SJSA1 (cell line): ENCODE measurements around the gene IDS. TPM values are rescaled to one million over a fixed set of nuclear protein-coding genes. Genes with fewer than 3 reads are reported as not detected.

Source experiments
- DNase-seq, 2 experiments: peaks; one replicate each; pipeline ENCODE4 v3.0.0-alpha.2; 2015 to 2020; ENCODE audit warnings: low spot score in 2 of 2, low read depth in 1 of 2
- H3K27ac ChIP-seq: fragments of 250-450 bp; sonication (Bioruptor Pico); 2 replicates; pipeline ENCODE4 v1.5.1; 2020; ENCODE audit warnings: mild to moderate bottlenecking, moderate library complexity
- H3K27me3 ChIP-seq: fragments of 250-450 bp; sonication (Bioruptor Pico); replicated peaks from 2 replicates; pipeline ENCODE4 v1.5.1; 2020; ENCODE audit warnings: mild to moderate bottlenecking, moderate library complexity
- H3K36me3 ChIP-seq: fragments of 250-450 bp; sonication (Bioruptor Pico); 2 replicates; pipeline ENCODE4 v1.5.1; 2020; ENCODE audit warnings: mild to moderate bottlenecking
- H3K4me1 ChIP-seq: fragments of 250-450 bp; sonication (Bioruptor Pico); replicated peaks from 2 replicates; pipeline ENCODE4 v1.6.1; 2021; ENCODE audit warnings: mild to moderate bottlenecking
- H3K4me3 ChIP-seq: fragments of 250-450 bp; sonication (Bioruptor Pico); 2 replicates; pipeline ENCODE4 v1.5.1; 2020; ENCODE audit warnings: mild to moderate bottlenecking
- H3K9me3 ChIP-seq: fragments of 250-450 bp; sonication (Bioruptor Pico); replicated peaks from 2 replicates; pipeline ENCODE4 v1.5.1; 2020; ENCODE audit warnings: mild to moderate bottlenecking
- total RNA-seq: library from RNA; depleted of rRNA; stranded (reverse); fragments of >200 nt; shearing (Covaris generic); gene quantifications from 2 replicates; pipeline ENCODE4 v1.2.3, GENCODE V29; 2014

Gene IDS
- total RNA-seq, 1 experiment from 2014 or later: 18.9 TPM

DNA sequence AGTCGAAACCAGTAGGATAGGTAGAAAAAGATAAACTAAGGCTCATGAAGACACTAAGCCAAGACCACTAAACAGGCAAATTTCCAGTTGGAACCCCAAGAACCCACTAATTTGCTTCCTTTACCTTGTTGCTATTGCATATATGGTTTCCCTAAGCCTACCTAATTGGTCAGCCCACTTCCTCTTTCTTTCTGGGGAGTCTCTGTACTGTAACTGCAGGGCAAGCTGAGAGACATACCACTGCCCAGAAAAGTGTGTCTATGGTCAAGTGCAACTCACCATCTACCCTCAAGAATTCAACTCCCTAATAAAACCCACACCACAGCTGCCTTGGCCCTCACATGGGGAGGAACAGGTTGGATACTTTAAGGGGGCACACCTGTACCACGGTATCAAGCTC is 28.6 kb downstream of the IDS start:
- no peaks in the 10 kb centered on the region for H3K36me3 ChIP-seq
- H3K27me3 ChIP-seq: no peaks in the 10 kb centered on the region
- H3K4me1 ChIP-seq: no peaks in the 10 kb centered on the region
- H3K27ac ChIP-seq: no peak overlapping the region
- H3K9me3 ChIP-seq: no peaks in the 10 kb centered on the region
- DNase-seq: no peak
- no peak overlapping the region for H3K4me3 ChIP-seq

- H3K36me3 ChIP-seq: no peaks in the 10 kb centered on the region
- no peak overlapping the region for H3K27ac ChIP-seq
- 0 out of 2 replicates have a peak, but pooled peaks cover 2% of the 10 kb centered on the region for H3K4me1 ChIP-seq
- no peaks in the 10 kb centered on the region for H3K9me3 ChIP-seq
- H3K27me3 ChIP-seq: no peaks in the 10 kb centered on the region
- H3K4me3 ChIP-seq: no peak overlapping the region
- no peak for DNase-seq
These were observed 31.1 kb downstream of the IDS start for GRCh38 chrX:149473966-149474365.

GRCh38 chrX:149473092-149473491 is 32.0 kb downstream of the IDS start:
- no peaks in the 10 kb centered on the region for H3K9me3 ChIP-seq
- no peaks in the 10 kb centered on the region for H3K36me3 ChIP-seq
- no peak overlapping the region for H3K4me3 ChIP-seq
- H3K27ac ChIP-seq: no peak overlapping the region
- no peaks in the 10 kb centered on the region for H3K27me3 ChIP-seq
- 0 out of 2 replicates have a peak, but pooled peaks cover 2% of the 10 kb centered on the region for H3K4me1 ChIP-seq
- DNase-seq: no peak

GRCh38 chrX:149472625-149473024 is 32.5 kb downstream of the IDS start:
- Histone ChIP-seq H3K36me3 (no peaks in the 10 kb centered on the region), H3K4me3 (no peak overlapping the region), H3K4me1 (0 out of 2 replicates have a peak, but pooled peaks cover 2% of the 10 kb centered on the region), H3K27me3 (no peaks in the 10 kb centered on the region), H3K27ac (no peak overlapping the region), H3K9me3 (no peaks in the 10 kb centered on the region)
- DNase-seq: no peak

DNA sequence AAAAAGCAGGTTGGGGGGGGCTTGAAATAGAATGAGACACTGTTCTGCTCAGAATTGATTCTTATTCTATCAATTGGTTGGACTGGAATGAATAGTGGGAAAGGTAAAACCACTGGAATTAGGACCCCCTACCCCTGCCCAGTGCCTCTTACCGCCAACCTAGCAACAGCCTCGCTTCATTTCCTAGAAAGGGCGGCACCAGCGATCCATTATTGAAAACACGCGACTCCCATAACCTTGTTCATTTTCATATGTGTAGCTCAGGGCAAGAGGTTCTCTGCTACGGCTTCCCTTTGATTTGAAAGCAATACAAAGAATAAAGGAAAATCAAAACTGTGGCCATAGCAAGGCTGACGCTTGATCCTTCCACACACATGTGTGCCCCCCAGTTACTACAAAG is 33.7 kb downstream of the IDS start:
- Histone ChIP-seq H3K4me3 (no peak overlapping the region), H3K27ac (no peak overlapping the region), H3K36me3 (no peaks in the 10 kb centered on the region), H3K4me1 (0 out of 2 replicates have a peak, but pooled peaks cover 2% of the 10 kb centered on the region), H3K27me3 (no peaks in the 10 kb centered on the region), H3K9me3 (no peaks in the 10 kb centered on the region)
- DNase-seq: no peak

GRCh38 chrX:149470955-149471354 is 34.2 kb downstream of the IDS start:
- peak; percentile 53 to 63 for DNase-seq
- Histone ChIP-seq H3K36me3 (no peaks in the 10 kb centered on the region), H3K9me3 (no peaks in the 10 kb centered on the region), H3K27me3 (no peaks in the 10 kb centered on the region), H3K4me1 (0 out of 2 replicates have a peak, but pooled peaks cover 2% of the 10 kb centered on the region), H3K27ac (no peak overlapping the region), H3K4me3 (no peak overlapping the region)

- H3K4me3 ChIP-seq: no peak overlapping the region
- DNase-seq: no peak
These were observed 35.7 kb downstream of the IDS start for GRCh38 chrX:149469406-149469805.

DNA sequence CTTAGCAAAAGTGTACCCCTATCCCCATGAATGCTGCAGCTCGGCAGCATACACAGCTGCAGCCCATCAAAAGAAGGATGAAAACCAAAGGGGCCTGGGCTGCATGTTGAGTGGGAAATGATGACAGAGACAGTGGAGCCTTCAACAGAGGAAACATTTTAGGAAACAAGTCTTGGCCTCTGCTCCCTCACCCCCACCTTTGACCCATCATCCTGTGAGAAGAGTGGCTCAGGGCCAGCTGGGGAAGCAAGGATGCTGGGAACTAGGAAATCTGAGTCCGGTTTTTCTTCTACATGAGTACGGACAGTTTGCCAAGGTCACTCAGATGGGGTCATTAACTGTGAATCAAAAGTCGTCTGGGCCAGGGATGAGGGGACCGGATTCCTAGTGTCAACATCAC is 37.2 kb downstream of the IDS start:
- Histone ChIP-seq H3K27ac (no peak overlapping the region), H3K27me3 (no peaks in the 10 kb centered on the region), H3K4me1 (0 out of 2 replicates have a peak, but pooled peaks cover 2% of the 10 kb centered on the region), H3K4me3 (no peak overlapping the region), H3K9me3 (no peaks in the 10 kb centered on the region), H3K36me3 (no peaks in the 10 kb centered on the region)
- DNase-seq: no peak

More at GRCh38 chrX:149469406-149469805, 35.7 kb downstream of the IDS start:
- 0 out of 2 replicates have a peak, but pooled peaks cover 2% of the 10 kb centered on the region for H3K4me1 ChIP-seq
- no peaks in the 10 kb centered on the region for H3K9me3 ChIP-seq
- H3K36me3 ChIP-seq: no peaks in the 10 kb centered on the region
- H3K27ac ChIP-seq: no peak overlapping the region
- no peaks in the 10 kb centered on the region for H3K27me3 ChIP-seq

DNA sequence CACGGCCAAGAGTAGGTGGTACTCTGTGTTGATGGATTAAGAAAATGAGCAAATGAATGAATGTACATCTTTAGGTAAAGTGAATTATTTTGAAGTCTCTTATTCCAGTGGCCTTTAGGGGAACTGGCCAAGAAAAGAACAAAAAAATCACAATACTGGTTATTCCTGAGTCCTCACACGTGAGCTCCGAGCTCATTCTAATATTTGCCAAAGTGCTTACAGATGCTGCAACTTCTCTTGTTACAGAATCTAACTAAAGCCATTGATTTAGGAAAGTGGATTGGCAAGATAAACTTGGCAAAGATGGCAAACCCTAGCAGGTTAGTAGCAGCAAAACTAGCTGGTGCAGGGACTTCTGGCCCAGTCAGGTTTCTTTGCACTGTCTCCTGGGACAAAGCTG is 37.6 kb downstream of the IDS start:
- Histone ChIP-seq H3K4me1 (0 out of 2 replicates have a peak, but pooled peaks cover 2% of the 10 kb centered on the region), H3K9me3 (no peaks in the 10 kb centered on the region), H3K4me3 (no peak overlapping the region), H3K36me3 (no peaks in the 10 kb centered on the region), H3K27ac (no peak overlapping the region), H3K27me3 (no peaks in the 10 kb centered on the region)
- DNase-seq: no peak

- Histone ChIP-seq H3K9me3 (no peaks in the 10 kb centered on the region), H3K4me3 (no peak overlapping the region), H3K27ac (no peak overlapping the region), H3K27me3 (no peaks in the 10 kb centered on the region), H3K36me3 (no peaks in the 10 kb centered on the region), H3K4me1 (no peaks in the 10 kb centered on the region)
- DNase-seq: no peak
These were observed 42.3 kb downstream of the IDS start for GRCh38 chrX:149462849-149463248.

GRCh38 chrX:149461746-149462145 is 43.4 kb downstream of the IDS start:
- Histone ChIP-seq H3K36me3 (no peaks in the 10 kb centered on the region), H3K9me3 (no peaks in the 10 kb centered on the region), H3K4me1 (no peaks in the 10 kb centered on the region), H3K4me3 (no peak overlapping the region), H3K27me3 (no peaks in the 10 kb centered on the region), H3K27ac (no peak overlapping the region)
- no peak for DNase-seq

DNA sequence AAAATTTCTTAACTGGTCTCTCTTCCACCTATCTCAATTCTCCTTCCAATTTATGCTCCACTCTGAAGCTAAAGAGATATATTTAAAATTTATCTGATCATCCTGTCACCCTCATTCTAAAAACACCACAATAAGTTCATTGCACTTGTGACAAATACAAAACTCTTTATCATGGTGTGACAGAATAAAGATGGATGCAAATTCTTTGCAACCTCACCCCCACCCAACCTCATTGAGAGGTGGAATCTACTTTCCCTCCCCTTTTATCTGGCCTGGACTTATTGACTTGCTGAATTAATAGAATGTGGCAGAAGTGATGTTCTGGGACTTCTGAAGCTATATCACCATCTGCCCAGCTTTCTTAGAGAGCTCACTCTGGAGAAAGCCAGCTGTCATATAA is 46.5 kb downstream of the IDS start:
- H3K4me3 ChIP-seq: no peak overlapping the region
- H3K4me1 ChIP-seq: no peaks in the 10 kb centered on the region
- no peak overlapping the region for H3K27ac ChIP-seq
- no peak for DNase-seq
- no peaks in the 10 kb centered on the region for H3K27me3 ChIP-seq
- no peaks in the 10 kb centered on the region for H3K36me3 ChIP-seq
- H3K9me3 ChIP-seq: no peaks in the 10 kb centered on the region

- Histone ChIP-seq H3K36me3 (no peaks in the 10 kb centered on the region), H3K27me3 (no peaks in the 10 kb centered on the region), H3K27ac (no peak overlapping the region), H3K4me3 (no peak overlapping the region), H3K9me3 (no peaks in the 10 kb centered on the region), H3K4me1 (peaks cover 7% of the 10 kb centered on the region; the same call in 1 of the 2 replicates)
- DNase-seq: no peak
These were observed 48.4 kb downstream of the IDS start for GRCh38 chrX:149456476-149457245.

DNA sequence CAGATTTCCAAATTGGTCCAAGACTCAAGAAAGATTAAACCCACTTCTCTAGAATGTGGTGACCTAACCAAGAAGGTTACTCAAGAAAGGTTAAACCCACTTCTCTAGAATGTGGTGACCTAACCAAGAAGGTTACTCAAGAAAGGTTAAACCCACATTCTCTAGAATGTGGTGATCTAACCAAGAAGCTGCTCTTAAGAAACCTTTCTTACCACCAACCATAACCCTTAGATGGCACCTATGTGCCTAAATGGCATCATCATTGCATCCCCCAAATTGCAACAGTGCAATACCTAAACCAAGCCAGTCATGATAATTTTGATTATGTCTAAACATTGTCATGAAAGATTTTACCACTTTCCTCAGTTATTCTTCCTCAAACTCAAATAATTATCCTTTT is 49.2 kb downstream of the IDS start:
- no peak for DNase-seq
- Histone ChIP-seq H3K4me3 (no peak overlapping the region), H3K27me3 (no peaks in the 10 kb centered on the region), H3K36me3 (no peaks in the 10 kb centered on the region), H3K9me3 (no peaks in the 10 kb centered on the region), H3K27ac (no peak overlapping the region), H3K4me1 (peaks cover 7% of the 10 kb centered on the region; the same call in 1 of the 2 replicates)
